BJ (cell line): ENCODE measurements around the gene SERPINB12. TPM values are rescaled to one million over a fixed set of nuclear protein-coding genes. Genes with fewer than 3 reads are reported as not detected.

ENCODE experiments used
- CTCF ChIA-PET: fragments of 350-600 bp; formaldehyde crosslinking; extraction: SDS; loops from one replicate; lab custom pipeline; 2021; ENCODE audit warnings: antibody characterized with exemption, inconsistent platforms; lab: Yijun Ruan, JAX
- POLR2A ChIA-PET: fragments of 300-600 bp; sonication (Branson Sonifier 250); formaldehyde crosslinking; extraction: SDS; loops from one replicate; lab custom pipeline; 2021; ENCODE audit warnings: antibody characterized with exemption; lab: Charles Lee
- DNase-seq: peaks from one replicate; pipeline ENCODE4 v3.0.0-alpha.2; 2011; ENCODE audit warnings: low read depth
- H3K27me3 ChIP-seq: 2 replicates; pipeline ENCODE4 v1.6.0; 2011; ENCODE audit warnings: low read length; ENCODE audit not compliant: control insufficient read depth, insufficient read depth
- H3K36me3 ChIP-seq: 2 replicates; pipeline ENCODE4 v1.5.1; 2011; ENCODE audit warnings: low read length; ENCODE audit not compliant: control insufficient read depth, insufficient read depth
- H3K4me3 ChIP-seq: 2 replicates; pipeline ENCODE4 v1.5.1; 2011; ENCODE audit warnings: low read depth, mild to moderate bottlenecking, control low read depth, low read length
- CTCF ChIP-seq: IDR thresholded peaks from 2 replicates; pipeline ENCODE4 v1.5.1; 2011; ENCODE audit warnings: low read depth, mild to moderate bottlenecking, control low read depth, inconsistent platforms, low read length, moderate library complexity; ENCODE audit not compliant: insufficient read depth
- polyA plus RNA-seq: library from polyadenylated mRNA; depleted of rRNA; stranded (reverse); fragments of >200 nt; gene quantifications from 2 replicates; pipeline ENCODE4 v1.2.3, GENCODE V29; 2011

The SERPINB12 gene
- polyA plus RNA-seq, 1 experiment: not detected

GRCh38 chr18:63585988-63586387, 43.8 kb downstream of the SERPINB12 start:
- TF ChIP-seq CTCF: no peak
- H3K27me3 ChIP-seq: no peaks in the 10 kb centered on the region
- H3K36me3 ChIP-seq: no peaks in the 10 kb centered on the region
- ChIA-PET CTCF (interaction anchor here (14.3 kb wide), 1 partner anchor 72 kb away, joined by 328 read pairs; no protein-coding TSS in a partner anchor), POLR2A (no interaction called here)
- no peak for DNase-seq
- no peak overlapping the region for H3K4me3 ChIP-seq

- POLR2A ChIA-PET: no interaction called here
- TF ChIP-seq CTCF: no peak
- DNase-seq: no peak
- no peaks in the 10 kb centered on the region for H3K27me3 ChIP-seq
- no peak overlapping the region for H3K4me3 ChIP-seq
- no peaks in the 10 kb centered on the region for H3K36me3 ChIP-seq
- CTCF ChIA-PET: interaction anchor here (14.3 kb wide), 1 partner anchor 72 kb away, joined by 328 read pairs; no protein-coding TSS in a partner anchor
Measured at GRCh38 chr18:63586431-63586830, 44.3 kb downstream of the SERPINB12 start.

GRCh38 chr18:63586966-63587365, 44.8 kb downstream of the SERPINB12 start, which contains the start of gene SERPINB13:
Gene SERPINB13 (plus strand): TSS chr18:63587343. CDS start chr18:63588668, 1,325 bp downstream.
- DNase-seq: no peak
- POLR2A ChIA-PET: no interaction called here

GRCh38 chr18:63588909-63589308, 46.7 kb downstream of the SERPINB12 start:
- no peaks in the 10 kb centered on the region for H3K27me3 ChIP-seq
- TF ChIP-seq CTCF: no peak
- ChIA-PET POLR2A (no interaction called here), CTCF (interaction anchor here (0.9 to 14.3 kb wide), 4 partner anchors 10 to 259 kb away, joined by 3 to 328 read pairs (median 28); no protein-coding TSS in a partner anchor)
- no peak overlapping the region for H3K4me3 ChIP-seq
- DNase-seq: no peak
- no peaks in the 10 kb centered on the region for H3K36me3 ChIP-seq

More at GRCh38 chr18:63586966-63587365, 44.8 kb downstream of the SERPINB12 start, which contains the start of gene SERPINB13:
- Histone ChIP-seq H3K36me3 (no peaks in the 10 kb centered on the region), H3K4me3 (no peak within 1 kb of the TSS), H3K27me3 (no peaks in the 10 kb centered on the region)
- CTCF ChIA-PET: interaction anchor here (14.3 kb wide), 1 partner anchor 73 kb away, joined by 328 read pairs; no protein-coding TSS in a partner anchor
- TF ChIP-seq CTCF: no peak

GRCh38 chr18:63590373-63590772, 48.2 kb downstream of the SERPINB12 start:
- TF ChIP-seq CTCF: no peak
- ChIA-PET POLR2A (no interaction called here), CTCF (interaction anchor here (1.1 to 7.7 kb wide), 6 partner anchors 11 to 258 kb away, joined by 3 to 48 read pairs (median 6); no protein-coding TSS in a partner anchor)

More at GRCh38 chr18:63590373-63590772, 48.2 kb downstream of the SERPINB12 start:
- Histone ChIP-seq H3K4me3 (no peak overlapping the region), H3K27me3 (no peaks in the 10 kb centered on the region), H3K36me3 (no peaks in the 10 kb centered on the region)
- no peak for DNase-seq
